ENCODE measurements around the gene E4F1.
"Not testable (repeated sequence)": the region's sequence is repeated elsewhere in the genome, so short reads cannot be mapped to it uniquely, and the experiment has no call there.

Gene E4F1

DNA sequence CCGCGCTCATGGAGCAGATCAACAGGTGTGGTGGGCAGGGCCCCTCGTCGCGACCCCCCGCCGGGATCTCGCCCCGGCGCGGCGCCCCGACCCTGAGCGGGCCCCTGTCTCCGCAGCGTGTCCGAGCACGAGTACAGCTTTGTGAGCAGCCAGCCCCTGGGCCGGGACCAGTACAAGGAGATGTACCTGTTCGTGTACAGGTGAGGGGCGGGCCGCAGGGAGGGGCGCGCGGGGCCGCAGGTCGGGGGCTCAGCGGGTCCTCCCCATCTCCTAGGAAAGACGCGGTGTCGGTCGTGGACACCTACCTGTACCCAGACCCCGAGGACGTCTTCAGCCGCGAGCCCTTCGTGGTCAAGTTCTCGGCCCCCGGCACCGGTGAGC lies 13.7 kb downstream of the E4F1 start:
- no peak for DNase-seq (ENCODE audit: low read depth, low spot score)
- ChIA-PET CTCF (no interaction called here), POLR2A (no interaction called here)
- TF ChIP-seq, protein P1, sequence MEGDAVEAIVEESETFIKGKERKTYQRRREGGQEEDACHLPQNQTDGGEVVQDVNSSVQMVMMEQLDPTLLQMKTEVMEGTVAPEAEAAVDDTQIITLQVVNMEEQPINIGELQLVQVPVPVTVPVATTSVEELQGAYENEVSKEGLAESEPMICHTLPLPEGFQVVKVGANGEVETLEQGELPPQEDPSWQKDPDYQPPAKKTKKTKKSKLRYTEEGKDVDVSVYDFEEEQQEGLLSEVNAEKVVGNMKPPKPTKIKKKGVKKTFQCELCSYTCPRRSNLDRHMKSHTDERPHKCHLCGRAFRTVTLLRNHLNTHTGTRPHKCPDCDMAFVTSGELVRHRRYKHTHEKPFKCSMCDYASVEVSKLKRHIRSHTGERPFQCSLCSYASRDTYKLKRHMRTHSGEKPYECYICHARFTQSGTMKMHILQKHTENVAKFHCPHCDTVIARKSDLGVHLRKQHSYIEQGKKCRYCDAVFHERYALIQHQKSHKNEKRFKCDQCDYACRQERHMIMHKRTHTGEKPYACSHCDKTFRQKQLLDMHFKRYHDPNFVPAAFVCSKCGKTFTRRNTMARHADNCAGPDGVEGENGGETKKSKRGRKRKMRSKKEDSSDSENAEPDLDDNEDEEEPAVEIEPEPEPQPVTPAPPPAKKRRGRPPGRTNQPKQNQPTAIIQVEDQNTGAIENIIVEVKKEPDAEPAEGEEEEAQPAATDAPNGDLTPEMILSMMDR (IDR thresholded peaks at IDR 0.05; ENCODE audit: insufficient read depth, low read length, missing control alignments): no peak
- no peak overlapping the region for H3K4me3 ChIP-seq (ENCODE audit: low read depth, low read length)

GRCh38 chr16:2237493-2238149 lies 14.2 kb downstream of the E4F1 start:
- CTCF ChIA-PET: interaction anchor here (1.2 kb wide), 1 partner anchor 13 kb away, joined by 6 read pairs; the partner anchor contains the start of gene ECI1
- TF ChIP-seq, protein P1 (IDR thresholded peaks at IDR 0.05; ENCODE audit: insufficient read depth, low read length, missing control alignments): no peak
- no peak for DNase-seq (ENCODE audit: low read depth, low spot score)
- no peak overlapping the region for H3K4me3 ChIP-seq (ENCODE audit: low read depth, low read length)
- POLR2A ChIA-PET: no interaction called here

DNA sequence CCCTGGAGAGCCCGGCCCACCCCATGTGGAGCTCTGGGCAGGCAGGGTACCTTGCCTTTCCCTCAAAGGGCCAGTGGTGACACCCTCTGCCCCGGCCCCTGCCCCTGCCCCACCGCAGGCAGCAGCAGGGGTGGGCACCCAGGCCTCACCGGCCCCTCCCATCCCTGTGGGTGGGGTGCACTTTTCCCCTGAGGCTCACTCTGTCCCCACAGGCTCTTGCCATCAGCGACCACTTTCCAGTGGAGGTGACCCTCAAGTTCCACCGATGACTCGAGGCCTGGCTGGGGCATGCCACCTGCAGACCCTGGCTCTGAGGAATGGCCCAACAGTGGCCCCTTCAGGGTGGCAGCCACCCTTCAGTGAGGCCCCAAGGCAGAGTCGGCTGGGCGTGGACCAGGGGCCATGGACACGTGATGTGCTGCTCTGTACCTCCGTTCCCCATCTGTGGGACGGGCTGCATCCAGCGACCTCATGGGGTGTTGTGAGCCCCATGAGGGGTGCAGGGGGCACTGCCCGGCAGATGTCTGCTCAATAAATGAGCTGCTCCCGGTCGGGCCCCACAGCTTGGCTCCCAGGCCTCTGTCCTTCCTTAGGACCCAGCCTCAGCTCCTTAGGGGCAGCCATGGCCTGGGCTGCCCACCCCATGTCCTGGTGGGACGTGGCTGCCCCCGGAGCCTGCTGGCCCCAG lies 14.9 kb downstream of the E4F1 start:
- TF ChIP-seq, protein P1 (IDR thresholded peaks at IDR 0.05; ENCODE audit: insufficient read depth, low read length, missing control alignments): no peak
- ChIA-PET POLR2A (interaction anchor here (0.7 to 1.1 kb wide), 3 partner anchors 12 to 20 kb away, joined by 3 to 5 read pairs (median 4); partner anchors contain the start of gene ECI1), CTCF (interaction anchor here (1.2 kb wide), 1 partner anchor 12 kb away, joined by 6 read pairs; the partner anchor contains the start of gene ECI1)
- no peak for DNase-seq (ENCODE audit: low read depth, low spot score)
- H3K4me3 ChIP-seq (ENCODE audit: low read depth, low read length): no peak overlapping the region

DNA sequence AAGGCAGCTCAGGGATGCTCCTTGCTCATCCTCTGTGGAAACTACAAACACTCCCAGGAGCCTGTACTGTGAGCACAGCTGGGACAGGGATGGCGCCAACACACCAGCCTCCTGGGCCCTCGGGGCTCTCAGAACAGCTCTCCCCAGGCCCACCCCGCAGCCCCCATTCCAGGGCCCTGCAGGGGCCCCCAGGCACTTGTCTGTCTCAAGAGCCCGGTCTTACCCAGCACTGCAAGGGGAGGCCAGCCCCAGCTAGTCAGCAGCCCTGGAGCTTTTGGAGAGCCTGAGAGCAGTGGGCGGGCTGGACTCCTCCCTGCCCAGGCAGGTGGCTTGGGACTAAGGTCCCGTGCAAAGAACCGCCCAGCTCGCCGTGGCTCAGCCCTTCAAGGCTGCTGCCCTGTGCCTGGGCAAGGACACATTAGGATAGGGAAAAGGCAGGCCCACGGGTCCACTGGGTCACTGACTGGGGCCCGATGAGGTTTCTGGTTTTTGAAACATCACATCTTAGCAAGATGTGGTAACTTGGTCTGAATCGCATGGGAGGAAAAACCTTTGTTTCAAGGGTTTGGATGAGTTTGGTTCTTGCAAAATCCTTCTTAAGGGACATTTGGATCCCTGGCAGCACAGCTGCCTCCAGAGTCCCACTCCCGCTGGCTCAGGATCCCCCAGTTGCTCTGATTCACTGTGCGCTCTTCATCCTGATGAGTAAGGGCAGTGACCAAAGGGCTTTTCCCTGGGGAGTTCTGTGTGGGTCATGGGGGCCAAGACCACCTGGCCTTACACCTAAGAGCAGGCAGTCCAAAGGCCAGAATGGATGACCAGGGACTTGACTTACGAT lies 15.7 kb downstream of the E4F1 start:
- no peak overlapping the region for H3K4me3 ChIP-seq (ENCODE audit: low read depth, low read length)
- TF ChIP-seq, protein P1 (IDR thresholded peaks at IDR 0.05; ENCODE audit: insufficient read depth, low read length, missing control alignments): no peak
- ChIA-PET CTCF (interaction anchor here (1.2 kb wide), 1 partner anchor 12 kb away, joined by 6 read pairs; the partner anchor contains the start of gene ECI1), POLR2A (interaction anchor here (0.7 to 1.1 kb wide), 3 partner anchors 12 to 20 kb away, joined by 3 to 5 read pairs (median 4); partner anchors contain the start of gene ECI1)
- DNase-seq (ENCODE audit: low read depth, low spot score): no peak

- POLR2A ChIA-PET; H3K4me3 ChIP-seq (ENCODE audit: low read depth, low read length); DNase-seq (ENCODE audit: low read depth, low spot score): not testable (repeated sequence)
- CTCF ChIA-PET: interaction anchor here (0.6 kb wide), 1 partner anchor 297 kb away, joined by 3 read pairs; no protein-coding TSS in a partner anchor
Observed at GRCh38 chr16:2240331-2240730, 16.9 kb downstream of the E4F1 start.

GRCh38 chr16:2242598-2242997 lies 19.2 kb downstream of the E4F1 start:
- no peak overlapping the region for H3K4me3 ChIP-seq (ENCODE audit: low read depth, low read length)
- TF ChIP-seq, protein P1 (IDR thresholded peaks at IDR 0.05; ENCODE audit: insufficient read depth, low read length, missing control alignments): no peak
- POLR2A ChIA-PET: no interaction called here
- CTCF ChIA-PET: interaction anchor here (1.1 to 2.0 kb wide), 2 partner anchors 8 to 9 kb away, joined by 4 to 8 read pairs; partner anchors contain the start of gene ECI1
- DNase-seq (ENCODE audit: low read depth, low spot score): no peak
